ENCODE data around the gene NEK6. TPM values are rescaled to one million over a fixed set of nuclear protein-coding genes. Genes with fewer than 3 reads are reported as not detected.

Gene NEK6
- total and polyA plus RNA-seq, 2 of the 8 experiments (the other 6 are each of a cell fraction or from before 2014, with no cell fraction given): 17.7 to 19.7 TPM

- TF ChIP-seq CHD7 (IDR thresholded peaks at IDR 0.05; ENCODE audit: insufficient replicate concordance, low read length) (no peak), SP1 (IDR thresholded peaks at IDR 0.05; ENCODE audit: low read depth, low read length) (no peak), SIRT6 (IDR thresholded peaks at IDR 0.05; ENCODE audit: low read length) (no peak)
Observed at GRCh38 chr9:124348363-124348762, 90.6 kb downstream of the NEK6 start (continued).

Data from H1 (cell line).